HEK293 (cell line): Measurements from ENCODE around the gene RRP1B.

ENCODE experiments used
- AEBP2 ChIP-seq: fragments of 450-650 bp; formaldehyde crosslinking; IDR thresholded peaks from 2 replicates; pipeline ENCODE4 v1.5.1; 2016; ENCODE audit warnings: missing biosample characterization, missing genetic modification characterization, borderline replicate concordance
- CTCF ChIP-seq: fragments of 450-650 bp; formaldehyde crosslinking; IDR thresholded peaks from 2 replicates; pipeline ENCODE4 v1.5.1; 2016; ENCODE audit warnings: missing biosample characterization, missing genetic modification characterization
- HOXD13 ChIP-seq: sonication (generic); formaldehyde crosslinking; IDR thresholded peaks from 2 replicates; pipeline ENCODE4 v1.8.0; 2022; ENCODE audit warnings: missing genetic modification reagents, borderline replicate concordance
- IKZF3 ChIP-seq: fragments of 450-650 bp; IDR thresholded peaks from 2 replicates; pipeline ENCODE4 v1.5.0; 2018; ENCODE audit warnings: missing biosample characterization, mild to moderate bottlenecking, missing genetic modification characterization, moderate library complexity
- KLF17 ChIP-seq: fragments of 450-650 bp; formaldehyde crosslinking; IDR thresholded peaks from 2 replicates; pipeline ENCODE4 v1.5.1; 2016; ENCODE audit warnings: missing biosample characterization, missing genetic modification characterization
- SALL2 ChIP-seq: fragments of 450-650 bp; formaldehyde crosslinking; IDR thresholded peaks from 2 replicates; pipeline ENCODE4 v1.5.0; 2017; ENCODE audit warnings: missing biosample characterization, mild to moderate bottlenecking, missing genetic modification characterization, borderline replicate concordance
- TCF7L2 ChIP-seq: IDR thresholded peaks from 2 replicates; pipeline ENCODE4 v1.6.1; 2011; ENCODE audit warnings: low read depth, mild to moderate bottlenecking, inconsistent platforms, low read length, moderate library complexity, borderline replicate concordance
- ZBTB7A ChIP-seq: fragments of 450-650 bp; formaldehyde crosslinking; IDR thresholded peaks from 2 replicates; pipeline ENCODE4 v1.5.1; 2016; ENCODE audit warnings: low read depth, missing biosample characterization, missing genetic modification characterization
- ZNF114 ChIP-seq: fragments of 450-650 bp; formaldehyde crosslinking; IDR thresholded peaks from 2 replicates; pipeline ENCODE4 v1.5.0; 2017; ENCODE audit warnings: missing biosample characterization, missing genetic modification characterization
- ZNF18 ChIP-seq: fragments of 450-650 bp; formaldehyde crosslinking; IDR thresholded peaks from 2 replicates; pipeline ENCODE4 v1.5.1; 2016; ENCODE audit warnings: missing biosample characterization, missing genetic modification characterization
- ZNF2 ChIP-seq: fragments of 450-650 bp; formaldehyde crosslinking; IDR thresholded peaks from 2 replicates; pipeline ENCODE4 v1.5.1; 2016; ENCODE audit warnings: missing biosample characterization, missing genetic modification characterization
- ZNF23 ChIP-seq: fragments of 450-650 bp; formaldehyde crosslinking; IDR thresholded peaks from 2 replicates; pipeline ENCODE4 v1.5.1; 2016; ENCODE audit warnings: missing biosample characterization, missing genetic modification characterization, borderline replicate concordance
- ZNF266 ChIP-seq: fragments of 450-650 bp; formaldehyde crosslinking; IDR thresholded peaks from 2 replicates; pipeline ENCODE4 v1.5.1; 2016; ENCODE audit warnings: missing biosample characterization, missing genetic modification characterization, low read depth
- ZNF280C ChIP-seq: fragments of 450-650 bp; formaldehyde crosslinking; IDR thresholded peaks from 2 replicates; pipeline ENCODE4 v1.5.1; 2016; ENCODE audit warnings: missing biosample characterization, missing genetic modification characterization
- ZNF280D ChIP-seq: fragments of 450-650 bp; formaldehyde crosslinking; IDR thresholded peaks from 2 replicates; pipeline ENCODE4 v1.5.1; 2016; ENCODE audit warnings: missing biosample characterization, missing genetic modification characterization
- ZNF362 ChIP-seq: fragments of 450-650 bp; formaldehyde crosslinking; IDR thresholded peaks from 2 replicates; pipeline ENCODE4 v1.5.1; 2016; ENCODE audit warnings: missing biosample characterization, missing genetic modification characterization
- ZNF510 ChIP-seq: fragments of 450-650 bp; formaldehyde crosslinking; IDR thresholded peaks from 2 replicates; pipeline ENCODE4 v1.5.1; 2018; ENCODE audit warnings: mild to moderate bottlenecking, missing genetic modification characterization, missing biosample characterization; ENCODE audit not compliant: insufficient replicate concordance
- ZNF596 ChIP-seq: fragments of 450-650 bp; IDR thresholded peaks from 2 replicates; pipeline ENCODE4 v1.5.0; 2018; ENCODE audit warnings: missing biosample characterization, mild to moderate bottlenecking, missing genetic modification characterization, moderate library complexity
- ZNF600 ChIP-seq: fragments of 450-650 bp; formaldehyde crosslinking; IDR thresholded peaks from 2 replicates; pipeline ENCODE4 v1.5.1; 2016; ENCODE audit warnings: missing biosample characterization, missing genetic modification characterization
- ZNF76 ChIP-seq: fragments of 450-650 bp; formaldehyde crosslinking; IDR thresholded peaks from 2 replicates; pipeline ENCODE4; 2016; ENCODE audit warnings: low read depth, missing biosample characterization, missing genetic modification characterization, borderline replicate concordance
- ZSCAN18 ChIP-seq: fragments of 450-650 bp; formaldehyde crosslinking; IDR thresholded peaks from 2 replicates; pipeline ENCODE4 v1.5.1; 2016; ENCODE audit warnings: missing biosample characterization, missing genetic modification characterization
- ZSCAN23 ChIP-seq: fragments of 450-650 bp; formaldehyde crosslinking; IDR thresholded peaks from 2 replicates; pipeline ENCODE4 v1.5.1; 2016; ENCODE audit warnings: missing biosample characterization, missing genetic modification characterization

Gene RRP1B

GRCh38 chr21:43659136-43660000, at the start of gene RRP1B, which contains the start of gene HSF2BP (continued):
- TF ChIP-seq AEBP2 (tag by site-specific recombination) (no peak), ZNF114 (no peak), ZNF596 (tag by site-specific recombination) (no peak; the same call in 1 of the 2 replicates), KLF17 (tag by site-specific recombination) (0 out of 2 replicates have a peak, but pooled peaks have one; percentile 68), ZNF2 (tag by site-specific recombination) (peak; percentile 64; the same call in 1 of the 2 replicates), ZNF280C (tag by site-specific recombination) (no peak), ZNF280D (tag by site-specific recombination) (no peak), ZNF600 (tag by site-specific recombination) (peak; percentile 46; the same call in 1 of the 2 replicates), ZBTB7A (tag by site-specific recombination) (no peak), ZNF76 (tag by site-specific recombination) (peak; percentile 81), ZNF23 (no peak), ZNF18 (tag by site-specific recombination) (no peak), ZNF362 (tag by site-specific recombination) (no peak), ZSCAN18 (tag by site-specific recombination) (no peak), SALL2 (no peak), ZNF510 (tag by site-specific recombination) (no peak), ZSCAN23 (tag by site-specific recombination) (peak; percentile 62; the same call in 1 of the 2 replicates), CTCF (peak; percentile 20; the same call in 1 of the 2 replicates), IKZF3 (tag by site-specific recombination) (peak; percentile 69; the same call in 1 of the 2 replicates), HOXD13 (CRISPR knock-in tag) (no peak), ZNF266 (tag by site-specific recombination) (no peak), TCF7L2 (peak; percentile 68; the same call in 1 of the 2 replicates)
